ENCODE data around the gene SNAPC4.
"Not testable (repeated sequence)": the region's sequence is repeated elsewhere in the genome, so short reads cannot be mapped to it uniquely, and the experiment has no call there.

The SNAPC4 gene

GRCh38 chr9:136433849-136434579 lies 34.0 kb upstream of the SNAPC4 start:
- DNase-seq: no peak

- DNase-seq: no peak
Observed at GRCh38 chr9:136433043-136433715, 33.2 kb upstream of the SNAPC4 start.

- no peak for DNase-seq
Observed at GRCh38 chr9:136432591-136432990, 32.6 kb upstream of the SNAPC4 start.

GRCh38 chr9:136431782-136432350 lies 31.9 kb upstream of the SNAPC4 start:
- no peak for DNase-seq

GRCh38 chr9:136430588-136431234 lies 30.7 kb upstream of the SNAPC4 start:
- no peak for DNase-seq

GRCh38 chr9:136429683-136430491 lies 29.9 kb upstream of the SNAPC4 start:
- no peak for DNase-seq

GRCh38 chr9:136429075-136429628 lies 29.2 kb upstream of the SNAPC4 start:
- no peak for DNase-seq

- DNase-seq: no peak
Observed at GRCh38 chr9:136426787-136427186, 26.8 kb upstream of the SNAPC4 start.

- not testable (repeated sequence) for DNase-seq
Observed at GRCh38 chr9:136425367-136425766, 25.4 kb upstream of the SNAPC4 start.

- DNase-seq: no peak
Observed at GRCh38 chr9:136424750-136425362, 24.9 kb upstream of the SNAPC4 start.

- DNase-seq: no peak
Observed at GRCh38 chr9:136423432-136424146, 23.6 kb upstream of the SNAPC4 start.

- DNase-seq: no peak
Observed at GRCh38 chr9:136422876-136423275, 22.9 kb upstream of the SNAPC4 start.

- DNase-seq: no peak
Observed at GRCh38 chr9:136421791-136422190, 21.8 kb upstream of the SNAPC4 start.

GRCh38 chr9:136419092-136419420 lies 19.1 kb upstream of the SNAPC4 start:
- DNase-seq: no peak

- DNase-seq: no peak
Observed at GRCh38 chr9:136418182-136419091, 18.5 kb upstream of the SNAPC4 start.

- no peak for DNase-seq
Observed at GRCh38 chr9:136416914-136417313, 16.9 kb upstream of the SNAPC4 start.

- no peak for DNase-seq
Observed at GRCh38 chr9:136416427-136416826, 16.5 kb upstream of the SNAPC4 start.

GRCh38 chr9:136412962-136413361 lies 13.0 kb upstream of the SNAPC4 start:
- DNase-seq: peak; percentile 35

GRCh38 chr9:136411378-136411777 lies 11.4 kb upstream of the SNAPC4 start:
- DNase-seq: no peak

Measured in NCI-H446 treated with DMSO at 0.1 percent for 48 hours (cell line).